ENCODE data around the gene AMH. TPM values are rescaled to one million over a fixed set of nuclear protein-coding genes. Genes with fewer than 3 reads are reported as not detected.

Gene AMH
- total RNA-seq, 1 experiment from 2014 or later = 5.8 TPM

DNA sequence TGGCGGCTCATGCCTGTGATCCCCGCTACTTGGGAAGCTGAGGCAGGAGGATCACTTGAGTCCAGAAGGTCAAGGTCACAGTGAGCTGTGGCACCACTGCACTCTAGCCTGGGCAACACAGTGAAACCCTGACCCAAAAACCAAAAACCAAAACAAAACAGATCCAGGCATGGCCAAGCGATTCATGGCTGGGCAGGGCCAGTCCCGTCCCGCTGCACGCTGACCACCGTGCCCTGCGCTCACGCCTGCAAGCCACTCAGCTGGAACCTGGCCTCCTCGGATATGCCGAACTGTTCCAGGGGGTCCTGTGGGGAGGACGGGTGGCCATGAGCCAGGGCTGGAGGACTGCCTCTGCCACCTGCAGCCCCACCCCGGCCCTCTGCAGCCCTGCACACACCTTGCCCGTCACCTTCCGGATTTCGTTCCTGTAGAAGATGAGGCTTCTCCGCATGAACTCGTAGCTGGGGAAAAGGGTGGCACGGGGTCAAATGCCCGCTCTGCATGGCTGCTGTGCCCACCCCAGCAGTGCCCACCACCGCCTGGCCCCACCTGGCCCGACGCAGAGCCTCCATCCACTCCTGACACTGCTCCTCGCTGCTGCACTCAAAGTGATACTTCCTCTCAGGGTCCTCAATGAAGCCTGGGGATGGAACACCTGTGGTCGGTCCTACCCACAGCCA lies 15.4 kb upstream of the AMH start:
- DNase-seq (ENCODE audit: extremely low read depth, low read depth) = no peak

DNA sequence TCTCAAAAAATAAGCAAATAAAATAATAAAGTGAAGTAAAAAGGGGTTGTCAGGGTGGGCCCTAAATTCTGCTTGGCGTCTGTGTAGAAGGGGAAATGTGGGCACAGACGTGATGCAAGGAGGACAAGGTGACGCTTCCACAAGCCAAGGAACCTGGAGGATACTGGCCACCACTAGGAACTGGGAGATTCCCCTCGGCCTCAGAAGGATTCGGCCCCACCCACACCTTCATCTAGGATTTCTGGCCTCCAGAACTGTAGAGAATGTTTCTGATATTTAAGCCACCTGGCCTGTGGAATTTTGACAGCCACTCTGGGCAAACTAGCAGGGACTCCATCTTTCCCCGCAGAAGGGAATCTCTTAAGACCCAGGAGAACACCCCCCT lies 14.1 kb upstream of the AMH start:
- no peak for DNase-seq (ENCODE audit: extremely low read depth, low read depth)

DNA sequence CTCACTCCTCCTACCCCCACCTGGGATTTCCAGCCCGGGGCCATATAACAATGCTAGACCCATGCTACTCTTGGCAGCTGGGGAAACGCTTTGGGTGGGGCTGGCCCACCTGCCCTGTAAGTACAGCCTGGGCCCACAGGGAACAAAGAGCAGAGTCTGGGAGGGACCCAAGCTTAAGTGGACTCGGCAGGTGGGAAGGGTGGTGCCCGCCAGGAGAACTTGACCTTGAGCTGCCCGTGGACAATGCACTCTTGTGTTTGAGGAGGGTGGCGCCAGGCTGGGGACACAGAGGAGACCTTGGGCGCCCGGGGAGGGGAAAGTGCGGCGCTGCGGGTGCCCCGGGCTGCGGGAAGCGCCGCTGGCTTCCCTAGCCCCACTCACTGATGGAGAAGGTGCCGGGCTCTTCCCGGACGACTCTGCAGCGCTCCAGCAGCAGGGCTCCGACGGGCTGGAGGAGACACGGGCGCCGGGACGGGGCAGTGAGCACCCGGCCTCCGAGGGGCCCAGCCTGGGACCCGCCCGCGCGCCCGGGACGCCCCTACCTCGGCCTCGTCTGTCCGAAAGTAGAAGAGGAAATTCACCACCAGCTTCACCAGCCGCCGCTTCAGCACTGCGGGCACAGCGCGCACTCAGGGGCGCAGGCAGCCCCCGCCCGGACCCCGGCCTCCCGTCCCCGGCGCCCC lies 13.6 kb upstream of the AMH start:
- no peak for DNase-seq (ENCODE audit: extremely low read depth, low read depth)

DNA sequence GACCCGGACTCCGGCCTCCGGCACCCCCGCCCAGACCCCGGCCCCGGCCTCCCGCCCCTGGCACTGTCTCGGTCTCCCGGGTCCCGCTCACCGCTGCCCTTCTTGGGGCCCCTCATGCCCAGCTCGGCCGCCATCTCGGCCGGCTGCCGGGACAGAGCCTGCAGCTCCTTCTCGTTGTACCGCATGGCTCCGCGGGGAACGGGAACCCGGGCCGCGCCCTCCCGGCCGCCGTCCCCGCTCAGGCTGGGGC lies 13.1 kb upstream of the AMH start:
- no peak for DNase-seq (ENCODE audit: extremely low read depth, low read depth)

DNA sequence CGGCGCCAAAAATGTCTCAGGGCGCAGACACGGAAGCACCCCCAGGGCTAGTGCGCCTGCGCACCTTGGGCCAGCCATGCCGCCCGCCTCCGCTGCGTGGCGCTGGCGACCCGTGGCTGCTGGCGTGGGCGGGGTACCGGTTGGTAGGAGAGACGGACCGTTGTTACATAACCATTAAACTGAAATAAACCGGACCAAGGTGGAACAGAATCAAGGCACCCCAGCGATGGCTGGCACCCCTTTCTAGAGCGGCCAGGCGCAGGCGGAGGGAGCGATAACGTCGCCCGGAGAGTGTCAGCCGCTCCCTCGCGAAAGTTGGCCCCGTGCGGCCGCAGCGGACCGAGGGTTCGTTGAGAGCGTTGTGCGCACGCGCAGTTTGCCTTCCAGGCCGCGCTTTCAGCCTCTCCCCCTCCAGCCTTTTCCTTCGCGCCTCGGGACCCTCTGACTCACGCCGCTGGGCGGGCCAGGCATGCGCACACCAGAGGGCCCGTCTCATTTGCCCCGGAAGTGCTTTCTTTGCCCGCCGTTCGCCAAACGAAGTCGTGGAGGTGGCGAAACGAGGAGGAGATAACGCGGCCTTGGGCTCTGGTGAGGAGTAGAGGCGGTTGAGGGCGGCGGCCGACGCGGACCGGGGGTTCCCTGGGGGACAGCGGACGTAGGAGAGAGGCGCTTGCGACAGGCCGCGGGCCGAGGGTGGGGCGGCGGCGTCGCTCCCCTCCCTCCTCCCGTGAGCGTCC lies 12.6 kb upstream of the AMH start, which contains the start of the genes PLEKHJ1 and SF3A2:
Gene PLEKHJ1 (minus strand): TSS at position 16 of the 737 bp plus-strand sequence. CDS start 81 bp downstream, outside the sequence.
Gene SF3A2 (plus strand): TSS at position 511 of the 737 bp plus-strand sequence. CDS start 6,595 bp downstream, outside the sequence.
- peak; percentile 94 for DNase-seq (ENCODE audit: extremely low read depth, low read depth)

DNA sequence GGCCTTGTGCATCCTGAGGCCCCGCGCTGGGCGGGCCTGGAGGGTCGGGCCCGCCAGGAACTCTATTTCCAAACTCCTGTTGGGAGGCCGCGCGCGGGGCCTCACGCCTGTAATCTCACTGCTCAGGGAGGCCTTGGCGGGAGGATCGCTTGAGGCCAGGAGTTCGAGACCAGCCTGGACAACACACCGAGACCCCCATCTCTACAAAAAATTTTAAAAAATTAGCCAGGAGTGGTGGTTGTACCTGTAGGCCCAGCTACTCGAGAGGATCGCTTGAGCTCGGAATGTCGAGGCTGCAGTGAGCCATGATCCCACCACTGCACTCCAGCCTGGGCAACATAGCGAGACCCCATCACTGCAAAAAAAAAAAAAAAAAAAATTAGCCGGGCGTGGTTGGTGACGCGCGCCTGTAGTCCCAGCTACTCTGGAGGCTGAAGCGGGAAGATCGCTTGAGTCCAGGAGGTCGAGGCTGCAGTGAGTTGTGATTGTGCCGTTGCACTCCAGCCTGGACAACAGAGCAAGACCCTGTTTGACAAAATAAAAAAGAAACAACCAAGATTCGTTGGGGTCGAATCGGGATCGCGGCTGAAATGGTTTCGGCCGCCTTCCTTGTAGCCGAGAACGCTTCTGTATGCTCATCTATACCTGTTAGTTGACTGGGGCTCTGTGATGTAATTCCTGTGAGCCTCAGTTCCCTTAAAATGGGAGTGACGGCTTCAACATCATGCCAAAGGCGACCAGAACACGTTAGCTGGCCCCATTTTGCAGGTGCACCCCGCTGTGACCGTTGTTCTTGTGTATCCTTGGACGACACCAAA lies 11.9 kb upstream of the AMH start:
- DNase-seq (ENCODE audit: extremely low read depth, low read depth) = no peak

DNA sequence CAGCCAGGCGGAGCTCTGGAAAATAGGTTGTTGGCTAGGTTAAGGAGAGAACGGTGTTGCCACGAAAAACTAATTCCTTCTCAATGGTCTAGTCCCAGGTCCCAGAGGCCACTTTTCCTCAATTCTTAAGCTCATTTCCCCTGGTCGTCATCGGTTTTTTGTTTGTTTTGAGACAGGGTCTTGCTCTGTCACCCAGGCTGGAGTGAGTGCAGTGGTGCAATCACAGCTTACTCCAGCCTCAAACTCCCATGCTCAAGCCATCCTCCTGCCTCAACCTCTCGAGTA lies 11.3 kb upstream of the AMH start:
- DNase-seq (ENCODE audit: extremely low read depth, low read depth) = no peak

DNA sequence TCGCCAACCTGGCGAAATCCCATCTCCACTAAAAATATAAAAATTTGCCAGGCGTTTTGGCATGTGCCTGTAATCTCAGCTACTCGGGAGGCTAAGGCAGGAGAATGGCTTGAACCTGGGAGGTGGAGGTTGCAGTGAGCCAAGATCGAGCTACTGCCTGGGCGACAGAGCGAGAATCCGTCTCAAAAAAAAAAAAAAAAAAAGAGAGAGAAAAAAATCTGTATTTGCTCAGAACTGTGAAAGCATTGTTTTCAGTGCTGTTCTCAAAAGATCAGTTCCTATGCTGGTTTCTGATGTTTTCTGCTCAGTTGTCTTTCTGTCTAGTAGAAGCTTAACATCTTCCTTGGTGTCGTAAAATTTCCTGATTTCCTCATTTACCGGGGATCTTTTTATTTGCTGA lies 9.9 kb upstream of the AMH start:
- DNase-seq (ENCODE audit: extremely low read depth, low read depth) = no peak

DNA sequence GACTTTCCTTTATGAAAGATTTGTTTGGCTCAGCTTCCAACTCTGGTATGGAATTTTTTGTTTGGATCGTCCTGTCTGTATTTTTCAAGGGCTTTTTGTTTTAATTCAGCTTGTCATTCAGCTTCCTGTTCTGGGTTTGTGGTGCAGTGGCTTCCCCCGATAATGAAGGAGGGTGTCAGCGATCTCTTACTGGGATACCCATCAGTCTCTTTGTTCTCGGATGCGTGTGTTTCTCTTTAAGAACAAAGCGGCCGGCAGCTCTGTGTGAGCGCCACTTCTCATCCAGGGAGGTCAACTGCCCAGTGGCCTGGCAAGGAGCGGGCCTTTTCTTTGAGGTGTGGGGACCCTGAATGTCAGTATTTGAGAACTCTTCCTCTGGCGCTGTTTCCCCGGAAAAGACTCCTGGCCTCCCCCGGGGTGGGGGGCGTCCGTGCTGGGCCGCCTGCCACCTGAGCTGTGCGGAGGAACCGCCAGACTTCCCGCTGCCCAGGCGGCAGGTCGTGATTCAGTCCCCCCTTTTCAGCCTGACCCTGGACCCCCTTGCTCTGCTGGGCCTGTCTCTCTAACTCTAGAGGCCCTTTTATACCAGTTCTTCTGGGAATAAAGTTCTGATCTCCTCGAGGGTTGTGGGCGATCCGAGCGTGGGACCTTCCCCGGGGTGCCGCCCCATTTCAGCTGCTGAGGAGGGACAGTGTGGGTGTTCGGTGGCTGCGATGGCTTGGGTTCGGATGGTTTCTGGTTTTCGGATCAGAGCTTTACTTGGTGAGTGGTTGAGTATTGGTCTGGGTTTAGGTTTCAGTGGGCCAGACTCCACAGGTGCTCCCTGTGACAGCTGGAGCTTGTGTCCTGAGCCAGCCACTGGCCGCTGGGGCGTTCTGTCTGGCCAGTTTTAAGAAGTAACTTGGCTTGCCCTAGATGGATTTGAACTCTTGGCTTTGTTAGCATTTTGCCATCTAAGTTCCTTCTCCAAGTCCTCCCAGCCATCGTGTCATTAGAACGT lies 9.1 kb upstream of the AMH start:
- no peak for DNase-seq (ENCODE audit: extremely low read depth, low read depth)

DNA sequence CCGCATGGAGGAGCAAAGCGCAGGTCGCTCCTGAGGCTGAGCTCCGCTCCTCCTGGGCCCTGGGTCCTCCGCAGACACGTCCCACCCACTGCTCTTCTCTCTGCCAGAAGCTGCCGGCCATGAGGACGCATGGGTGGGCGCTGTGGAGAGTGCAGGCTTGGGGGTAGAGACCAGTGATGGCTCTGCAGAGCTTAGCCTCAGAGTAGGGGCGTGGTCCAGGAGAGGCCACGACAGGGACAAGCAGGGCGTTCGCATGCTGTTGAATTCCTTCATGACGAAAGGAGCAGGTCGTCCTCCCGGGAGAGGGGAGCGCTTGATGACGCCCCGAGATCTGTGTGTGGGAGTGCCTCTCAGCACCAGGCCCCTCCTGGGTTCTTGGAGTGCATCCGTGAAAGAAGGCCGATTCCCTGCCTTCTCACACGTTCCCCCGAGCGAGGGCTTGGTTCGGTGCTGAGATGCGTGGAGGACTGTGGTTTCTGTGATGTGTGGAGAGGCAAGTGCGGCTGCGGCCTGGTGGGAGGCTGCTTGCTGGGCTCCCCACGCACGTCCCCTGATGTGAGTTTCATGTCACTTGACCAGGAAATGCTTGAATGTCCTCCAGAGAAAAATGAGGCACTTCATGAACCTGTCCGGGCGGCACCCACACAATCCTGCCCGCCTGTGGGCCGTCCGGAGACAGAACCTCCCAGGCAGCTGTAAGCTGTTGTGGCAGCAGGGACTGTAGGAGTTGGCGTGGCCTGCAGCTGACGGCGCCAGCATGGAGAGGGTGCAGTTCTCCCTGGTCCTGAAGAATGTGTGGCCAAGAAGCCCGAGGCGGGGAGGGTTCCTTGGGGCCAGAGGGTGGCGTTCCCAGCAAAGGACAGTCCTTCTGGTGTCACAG lies 8.0 kb upstream of the AMH start:
- DNase-seq (ENCODE audit: extremely low read depth, low read depth) = no peak

DNA sequence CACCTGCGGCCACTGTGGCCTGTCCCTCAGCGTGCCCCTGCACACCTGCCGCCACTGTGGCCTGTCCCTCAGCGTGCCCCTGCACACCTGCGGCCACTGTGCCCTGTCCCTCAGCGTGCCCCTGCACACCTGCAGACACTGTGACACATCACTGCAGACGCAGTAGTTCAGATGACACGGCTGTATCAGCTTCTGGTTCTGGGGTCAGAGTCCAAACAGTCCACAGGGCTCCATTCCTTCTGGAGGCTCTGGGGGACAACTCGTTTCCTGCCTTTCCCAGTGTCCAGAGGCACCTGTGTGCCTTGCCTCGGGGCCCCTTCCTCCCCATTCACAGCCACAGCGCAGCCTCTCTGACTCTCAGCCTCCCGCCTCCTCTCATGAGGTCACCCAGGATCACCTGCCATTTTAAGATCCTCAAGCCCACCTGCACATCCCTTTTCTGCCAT lies 7.0 kb upstream of the AMH start:
- no peak for DNase-seq (ENCODE audit: extremely low read depth, low read depth)

DNA sequence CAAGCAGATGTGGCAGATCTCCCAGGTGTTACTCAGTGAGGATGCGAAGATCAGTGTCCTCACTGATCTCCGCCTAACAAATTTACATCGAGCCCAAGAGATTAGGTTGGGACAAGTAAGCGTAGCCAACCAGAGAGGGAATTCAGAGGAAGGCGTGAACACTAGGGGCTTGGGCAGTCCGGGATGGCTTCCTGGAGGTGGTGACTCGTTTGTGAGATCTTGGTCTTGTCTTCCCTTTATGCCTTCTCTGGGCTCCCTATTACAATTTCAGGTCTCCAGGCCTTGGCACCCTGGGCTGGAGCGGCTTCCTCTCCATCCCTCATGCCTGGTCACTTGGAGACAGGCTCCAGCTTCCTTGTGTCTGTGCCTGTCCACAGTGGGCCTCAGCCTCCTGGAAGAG lies 6.3 kb upstream of the AMH start:
- DNase-seq (ENCODE audit: extremely low read depth, low read depth) = no peak

DNA sequence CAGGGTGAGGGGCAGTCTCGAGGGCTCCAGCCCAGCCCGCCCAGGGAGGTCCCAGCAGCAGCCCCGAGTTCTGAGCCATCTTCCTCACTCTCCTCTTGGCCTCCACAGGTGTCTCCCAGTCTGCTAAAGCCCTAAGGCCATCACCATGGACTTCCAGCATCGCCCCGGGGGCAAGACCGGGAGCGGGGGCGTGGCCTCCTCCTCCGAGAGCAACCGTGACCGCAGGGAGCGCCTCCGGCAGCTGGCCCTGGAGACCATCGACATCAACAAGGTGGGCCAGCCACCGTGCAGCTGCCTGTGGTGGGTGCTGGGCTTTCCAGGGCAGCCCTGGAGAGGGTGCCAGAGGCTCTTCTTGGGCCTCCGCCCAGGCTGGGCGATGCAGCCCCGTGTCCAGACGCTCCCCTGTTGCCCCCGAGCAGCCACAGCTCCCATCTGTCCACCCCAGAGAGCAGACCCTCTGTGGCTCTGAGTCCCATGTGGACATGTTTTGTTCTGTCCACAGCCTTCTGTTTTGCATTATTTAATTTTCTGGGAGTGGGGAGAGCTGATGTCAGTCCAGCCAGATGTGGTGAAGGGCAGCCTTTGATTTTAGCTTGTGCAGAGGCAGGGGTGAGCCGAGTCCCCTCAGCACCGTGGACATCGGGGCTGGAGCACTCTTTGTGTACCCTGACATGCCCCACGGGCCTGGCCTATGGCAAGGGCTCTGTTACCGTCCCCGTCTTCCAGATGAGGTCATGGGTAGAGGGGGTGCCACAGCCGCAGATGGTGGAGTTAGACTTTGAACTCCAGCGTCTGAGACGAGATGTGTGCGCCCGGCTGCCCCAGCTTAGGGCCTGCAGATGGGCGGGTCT lies 5.6 kb upstream of the AMH start:
- DNase-seq (ENCODE audit: extremely low read depth, low read depth) = no peak

DNA sequence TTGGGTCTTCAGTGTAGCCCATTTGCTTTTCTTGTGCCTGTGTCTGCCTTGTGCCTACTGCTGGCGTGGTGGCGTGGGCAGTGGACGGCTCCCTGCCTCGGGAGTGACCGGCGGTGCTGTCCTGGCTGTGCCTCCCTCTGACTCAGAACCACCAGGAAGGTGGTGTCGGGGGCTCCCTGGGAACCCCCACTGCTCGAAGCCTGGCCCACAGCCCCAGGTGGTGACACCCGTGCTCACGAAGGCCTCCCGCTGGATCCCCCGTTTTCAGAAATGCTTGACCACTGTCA lies 5.1 kb upstream of the AMH start:
- DNase-seq (ENCODE audit: extremely low read depth, low read depth) = no peak

DNA sequence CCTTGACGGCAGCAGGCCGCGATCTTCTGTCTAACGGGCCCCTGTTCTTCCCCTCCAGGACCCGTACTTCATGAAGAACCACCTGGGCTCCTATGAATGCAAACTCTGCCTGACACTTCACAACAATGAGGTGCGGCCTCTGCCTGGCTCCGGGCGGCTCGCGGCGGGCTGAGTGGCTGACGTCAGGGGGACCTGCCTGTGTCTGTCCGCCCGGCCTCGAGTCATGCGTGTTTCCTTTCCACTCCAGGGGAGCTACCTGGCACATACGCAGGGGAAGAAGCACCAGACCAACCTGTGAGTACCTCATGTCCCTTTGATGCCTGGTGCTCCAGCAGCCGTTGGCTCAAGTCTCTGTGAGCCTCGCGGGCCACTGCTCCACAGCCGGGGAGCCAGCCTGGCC lies 4.6 kb upstream of the AMH start:
- DNase-seq (ENCODE audit: extremely low read depth, low read depth) = no peak

DNA sequence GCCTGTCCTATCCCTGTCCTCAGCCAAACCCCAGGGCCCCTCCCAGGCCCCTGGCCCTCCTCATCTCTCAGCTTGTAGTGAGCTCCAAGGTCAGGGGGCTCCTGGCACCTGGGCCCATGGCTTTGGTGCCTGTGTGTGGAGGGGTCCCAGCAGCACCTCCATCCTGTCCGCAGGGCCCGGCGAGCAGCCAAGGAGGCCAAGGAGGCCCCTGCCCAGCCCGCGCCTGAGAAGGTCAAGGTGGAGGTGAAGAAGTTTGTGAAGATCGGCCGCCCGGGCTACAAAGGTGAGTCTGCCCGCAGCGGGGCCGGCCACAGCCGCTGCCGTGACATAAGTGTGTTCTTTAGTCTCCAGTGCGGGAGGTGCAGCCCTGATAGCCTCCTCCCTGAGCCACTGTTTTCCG lies 3.9 kb upstream of the AMH start:
- no peak for DNase-seq (ENCODE audit: extremely low read depth, low read depth)

DNA sequence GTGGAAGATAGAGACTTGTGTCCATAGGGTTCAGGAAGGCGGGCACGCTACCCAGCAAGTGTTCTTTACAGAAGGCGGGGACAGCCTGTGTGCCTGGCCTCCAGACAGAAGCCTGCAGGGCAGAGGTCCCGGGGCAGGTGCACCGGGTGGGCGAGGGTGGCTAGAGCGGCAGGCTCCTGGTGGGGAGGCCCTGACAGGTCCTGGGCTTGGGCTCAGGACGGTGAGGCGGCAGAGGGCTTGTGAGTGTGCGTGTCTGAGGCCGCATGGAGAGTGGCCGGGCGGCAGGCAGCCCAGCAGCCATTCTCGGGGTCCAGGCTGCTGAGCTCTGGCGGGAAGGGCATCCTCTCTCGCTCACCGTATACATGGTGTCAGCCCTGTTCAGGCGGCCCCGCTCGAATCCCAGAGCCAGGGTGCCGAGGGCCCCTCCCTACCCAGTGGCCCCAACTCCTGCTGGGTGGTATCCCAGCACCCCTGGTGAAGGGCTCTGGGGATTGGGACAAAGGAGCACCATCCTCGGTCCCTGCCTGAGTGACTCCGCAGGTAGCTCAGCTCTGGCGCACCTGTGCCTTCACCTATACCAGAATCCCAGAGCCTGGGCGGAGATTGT lies 3.0 kb upstream of the AMH start:
- DNase-seq (ENCODE audit: extremely low read depth, low read depth) = no peak

DNA sequence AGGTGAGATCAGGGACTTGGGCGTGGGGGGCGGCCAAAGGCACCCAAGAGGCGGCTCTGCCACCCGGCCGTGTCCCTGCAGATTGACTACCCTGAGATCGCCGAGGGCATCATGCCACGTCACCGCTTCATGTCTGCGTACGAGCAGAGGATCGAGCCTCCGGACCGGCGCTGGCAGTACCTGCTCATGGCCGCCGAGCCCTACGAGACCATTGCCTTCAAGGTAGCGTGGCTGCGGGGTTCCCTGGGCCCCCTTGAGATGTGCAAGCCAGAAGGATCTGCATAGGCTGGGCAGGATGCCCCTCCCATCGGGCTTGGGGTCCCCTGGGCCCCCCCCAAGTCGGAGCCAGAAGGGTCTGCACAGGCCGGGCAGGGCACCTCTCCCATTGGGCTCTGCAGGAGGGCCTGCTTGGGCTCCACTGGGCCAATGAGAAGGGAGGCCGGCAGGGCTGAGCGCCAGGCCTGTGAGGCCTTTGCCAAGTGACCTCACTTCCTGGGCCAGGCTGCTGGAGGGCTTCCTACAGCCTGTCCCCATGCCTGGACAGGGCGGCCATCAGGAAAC lies 2.2 kb upstream of the AMH start:
- peak; percentile 22 for DNase-seq (ENCODE audit: extremely low read depth, low read depth)
